GM12878 (cell line): ENCODE data around the gene PRRC1. TPM values are rescaled to one million over a fixed set of nuclear protein-coding genes. Genes with fewer than 3 reads are reported as not detected.

Experiments used
- CUX1 ChIP-seq: IDR thresholded peaks from 2 replicates; pipeline ENCODE4 v1.6.1; 2012; ENCODE audit warnings: improper control_type of control experiment, low read depth, low read length; ENCODE audit not compliant: insufficient replicate concordance
- HCFC1 ChIP-seq: fragments of 150-350 bp; IDR thresholded peaks from 2 replicates; pipeline ENCODE4 v1.6.1; 2014; ENCODE audit warnings: low read length
- HDAC2 ChIP-seq: fragments of 200-600 bp; sonication (generic); IDR thresholded peaks from 2 replicates; pipeline ENCODE4 v1.6.1; 2017
- KLF5 ChIP-seq: fragments of 450-650 bp; IDR thresholded peaks from 2 replicates; pipeline ENCODE4 v1.6.1; 2014; ENCODE audit warnings: mild to moderate bottlenecking; ENCODE audit not compliant: partially characterized antibody
- MTA2 ChIP-seq: fragments of 450-650 bp; IDR thresholded peaks from 2 replicates; pipeline ENCODE4 v1.6.1; 2016; ENCODE audit warnings: low read depth, mild to moderate bottlenecking, moderate library complexity
- NKRF ChIP-seq: fragments of 450-650 bp; conservative IDR thresholded peaks from 2 replicates; pipeline ENCODE4 v1.6.1; 2017; ENCODE audit warnings: mild to moderate bottlenecking, moderate library complexity
- NR2F1 ChIP-seq: fragments of 450-650 bp; conservative IDR thresholded peaks from 2 replicates; pipeline ENCODE4 v1.6.1; 2017; ENCODE audit warnings: mild to moderate bottlenecking
- polyA plus RNA-seq, 11 experiments: library from polyadenylated mRNA; depleted of rRNA in 4 of 11; unstranded in 6 of 11; stranded (reverse) in 5 of 11; fragments of >200 nt; fragmentation: Nextera tagmentation in 4 of 11; fragmentation: Illumina TruSeq in 1 of 11; extraction: Ambion mirVana in 4 of 11; extraction: Trizol in 1 of 11; gene quantifications; 1 replicate in 1 of 11; 2 replicates in 10 of 11; pipeline versions ENCODE4 v1.2.1 to v1.2.3, GENCODE V29; 2011 to 2016; ENCODE audit warnings: inconsistent platforms in 2 of 11, missing spikeins in 2 of 11, low read depth in 1 of 11
- total RNA-seq, 4 experiments: library from RNA; depleted of rRNA in 3 of 4; stranded (reverse); fragments of >200 nt in 3 of 4; fragmentation: Illumina TruSeq in 1 of 4; extraction: Trizol in 1 of 4; gene quantifications; 2 replicates each; pipeline versions ENCODE4 v1.2.1 to v1.2.3, GENCODE V29; 2013 to 2021

The PRRC1 gene
- total and polyA plus RNA-seq, 10 of the 15 experiments (the other 5 are each of a cell fraction or from before 2014, with no cell fraction given): 19.0 to 54.5 (median 31.0) TPM

DNA sequence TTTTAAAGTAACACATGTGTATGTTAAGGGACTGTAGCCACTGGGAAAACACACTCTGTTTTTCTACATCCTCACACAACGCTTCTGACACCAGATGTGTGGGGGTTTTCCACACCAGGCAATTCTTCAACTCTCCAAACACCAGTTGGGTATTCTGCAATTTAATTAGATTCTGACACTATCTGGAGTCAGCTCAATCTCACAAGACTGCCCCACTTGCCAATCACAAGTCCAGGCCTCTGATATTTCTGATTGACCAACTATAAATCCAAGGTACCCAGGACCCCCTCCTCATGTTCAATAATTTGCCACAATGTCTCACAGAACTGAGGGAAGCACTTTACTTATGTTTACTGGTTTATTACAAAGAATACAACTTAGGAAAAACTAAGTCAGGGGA is 70.9 kb downstream of the PRRC1 start (continued):
- TF ChIP-seq CUX1 (peak; percentile 59), HDAC2 (no peak), MTA2 (peak; percentile 46), KLF5 (no peak), HCFC1 (no peak), NR2F1 (no peak), NKRF (no peak)
